ENCODE results near the gene DHRS2.

- TF ChIP-seq, protein P1, sequence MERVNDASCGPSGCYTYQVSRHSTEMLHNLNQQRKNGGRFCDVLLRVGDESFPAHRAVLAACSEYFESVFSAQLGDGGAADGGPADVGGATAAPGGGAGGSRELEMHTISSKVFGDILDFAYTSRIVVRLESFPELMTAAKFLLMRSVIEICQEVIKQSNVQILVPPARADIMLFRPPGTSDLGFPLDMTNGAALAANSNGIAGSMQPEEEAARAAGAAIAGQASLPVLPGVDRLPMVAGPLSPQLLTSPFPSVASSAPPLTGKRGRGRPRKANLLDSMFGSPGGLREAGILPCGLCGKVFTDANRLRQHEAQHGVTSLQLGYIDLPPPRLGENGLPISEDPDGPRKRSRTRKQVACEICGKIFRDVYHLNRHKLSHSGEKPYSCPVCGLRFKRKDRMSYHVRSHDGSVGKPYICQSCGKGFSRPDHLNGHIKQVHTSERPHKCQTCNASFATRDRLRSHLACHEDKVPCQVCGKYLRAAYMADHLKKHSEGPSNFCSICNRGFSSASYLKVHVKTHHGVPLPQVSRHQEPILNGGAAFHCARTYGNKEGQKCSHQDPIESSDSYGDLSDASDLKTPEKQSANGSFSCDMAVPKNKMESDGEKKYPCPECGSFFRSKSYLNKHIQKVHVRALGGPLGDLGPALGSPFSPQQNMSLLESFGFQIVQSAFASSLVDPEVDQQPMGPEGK (CRISPR knock-in tag; IDR thresholded peaks at IDR 0.05; ENCODE audit: borderline replicate concordance): no peak
- no peak for TF ChIP-seq ARNTL (CRISPR knock-in tag; IDR thresholded peaks at IDR 0.05; ENCODE audit: borderline replicate concordance, low read depth)
- no peak for TF ChIP-seq ZFP3 (CRISPR knock-in tag; IDR thresholded peaks at IDR 0.05)
These were observed 4.3 kb upstream of the DHRS2 start for GRCh38 chr14:23631702-23632460.

All from SK-N-SH treated with all-trans-retinoic acid at 6 μM for 48 hours (cell line).